ENCODE data around the gene TRIP4. TPM values are rescaled to one million over a fixed set of nuclear protein-coding genes. Genes with fewer than 3 reads are reported as not detected.
"Not testable (repeated sequence)": the region's sequence is repeated elsewhere in the genome, so short reads cannot be mapped to it uniquely, and the experiment has no call there.

The TRIP4 gene
- total RNA-seq, 1 experiment from 2014 or later, result 26.2 TPM

- DNase-seq, result no peak
- Mint-ChIP-seq H3K27me3 (ENCODE audit: insufficient read depth, unreplicated experiment) (no peaks in the 10 kb centered on the region), H3K9me3 (ENCODE audit: unreplicated experiment) (no peaks in the 10 kb centered on the region), H3K4me3 (ENCODE audit: unreplicated experiment) (peak overlapping the region; percentile 87), H3K36me3 (ENCODE audit: insufficient read depth, unreplicated experiment) (peaks cover 13% of the 10 kb centered on the region), H3K4me1 (ENCODE audit: low read depth, unreplicated experiment) (peaks cover 7% of the 10 kb centered on the region), H3K27ac (ENCODE audit: unreplicated experiment) (no peak overlapping the region)
- Histone ChIP-seq H3K36me3 (ENCODE audit: control insufficient read depth, insufficient read depth, low read length) (no peaks in the 10 kb centered on the region), H3K4me3 (ENCODE audit: low read depth, low read length) (no peak overlapping the region), H3K9me3 (no peaks in the 10 kb centered on the region), H3K27me3 (replicated peaks; ENCODE audit: control insufficient read depth, insufficient read depth, low read length) (no peaks in the 10 kb centered on the region), H3K4me1 (peaks cover 6% of the 10 kb centered on the region; the same call in 1 of the 2 replicates)
- intact Hi-C loops (cut with micrococcal nuclease; ENCODE audit: unreplicated experiment), result no loop called here
- TF ChIP-seq, protein P1, sequence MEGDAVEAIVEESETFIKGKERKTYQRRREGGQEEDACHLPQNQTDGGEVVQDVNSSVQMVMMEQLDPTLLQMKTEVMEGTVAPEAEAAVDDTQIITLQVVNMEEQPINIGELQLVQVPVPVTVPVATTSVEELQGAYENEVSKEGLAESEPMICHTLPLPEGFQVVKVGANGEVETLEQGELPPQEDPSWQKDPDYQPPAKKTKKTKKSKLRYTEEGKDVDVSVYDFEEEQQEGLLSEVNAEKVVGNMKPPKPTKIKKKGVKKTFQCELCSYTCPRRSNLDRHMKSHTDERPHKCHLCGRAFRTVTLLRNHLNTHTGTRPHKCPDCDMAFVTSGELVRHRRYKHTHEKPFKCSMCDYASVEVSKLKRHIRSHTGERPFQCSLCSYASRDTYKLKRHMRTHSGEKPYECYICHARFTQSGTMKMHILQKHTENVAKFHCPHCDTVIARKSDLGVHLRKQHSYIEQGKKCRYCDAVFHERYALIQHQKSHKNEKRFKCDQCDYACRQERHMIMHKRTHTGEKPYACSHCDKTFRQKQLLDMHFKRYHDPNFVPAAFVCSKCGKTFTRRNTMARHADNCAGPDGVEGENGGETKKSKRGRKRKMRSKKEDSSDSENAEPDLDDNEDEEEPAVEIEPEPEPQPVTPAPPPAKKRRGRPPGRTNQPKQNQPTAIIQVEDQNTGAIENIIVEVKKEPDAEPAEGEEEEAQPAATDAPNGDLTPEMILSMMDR (IDR thresholded peaks at IDR 0.05; ENCODE audit: insufficient read depth in 1 of 2, low read depth in 1 of 2, low read length in 1 of 2, severe bottlenecking in 1 of 2, unreplicated experiment in 1 of 2), result no peak
- BruUV-seq (replicated peaks), result no TSS peak
- CTCF ChIA-PET, result no interaction called here
- POLR2A ChIA-PET, result interaction anchor here (0.6 kb wide), 1 partner anchor 756 kb away, joined by 3 read pairs; no protein-coding TSS in a partner anchor
Observed at GRCh38 chr15:64389036-64389435, 1.4 kb downstream of the TRIP4 start.

DNA sequence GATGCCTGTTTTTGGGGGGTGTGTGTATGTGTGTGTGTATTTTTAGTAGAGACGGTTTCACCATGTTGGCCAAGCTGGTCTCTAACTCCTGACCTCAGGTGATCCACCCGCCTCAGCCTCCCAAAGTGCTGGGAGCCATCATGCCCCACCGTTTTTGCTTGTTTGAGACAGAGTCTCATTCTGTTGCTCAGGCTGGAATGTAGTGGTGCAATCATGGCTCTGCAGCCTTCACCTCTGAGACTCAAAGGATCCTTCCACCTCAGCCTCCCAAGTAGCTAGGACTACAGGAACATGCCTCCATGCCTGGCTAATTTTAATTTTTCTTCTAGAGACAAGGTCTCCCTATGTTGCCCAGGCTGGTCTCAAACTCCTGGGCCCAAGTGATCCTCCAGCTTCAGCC is 4.8 kb downstream of the TRIP4 start:
- POLR2A ChIA-PET, H3K4me1 ChIP-seq: not testable (repeated sequence)

GRCh38 chr15:64396789-64397188 is 9.2 kb downstream of the TRIP4 start:
- H3K9me3 Mint-ChIP-seq (ENCODE audit: unreplicated experiment), result no peaks in the 10 kb centered on the region
- H3K36me3 Mint-ChIP-seq (ENCODE audit: insufficient read depth, unreplicated experiment), result peaks cover 55% of the 10 kb centered on the region
- Histone ChIP-seq H3K4me1 (no peaks in the 10 kb centered on the region), H3K36me3 (ENCODE audit: control insufficient read depth, insufficient read depth, low read length) (no peaks in the 10 kb centered on the region; the same call in 1 of the 2 replicates), H3K4me3 (ENCODE audit: low read depth, low read length) (no peak overlapping the region), H3K9me3 (no peaks in the 10 kb centered on the region), H3K27me3 (replicated peaks; ENCODE audit: control insufficient read depth, insufficient read depth, low read length) (no peaks in the 10 kb centered on the region)
- H3K4me3 Mint-ChIP-seq (ENCODE audit: unreplicated experiment), result no peak overlapping the region
- no TSS peak for BruUV-seq (replicated peaks)
- H3K27me3 Mint-ChIP-seq (ENCODE audit: insufficient read depth, unreplicated experiment), result no peaks in the 10 kb centered on the region
- DNase-seq, result no peak
- ChIA-PET POLR2A (no interaction called here), CTCF (interaction anchor here (0.7 kb wide), 1 partner anchor 17 kb away, joined by 8 read pairs; no protein-coding TSS in a partner anchor)
- intact Hi-C loops (cut with micrococcal nuclease; ENCODE audit: unreplicated experiment), result no loop called here
- no peaks in the 10 kb centered on the region for H3K4me1 Mint-ChIP-seq (ENCODE audit: low read depth, unreplicated experiment)
- H3K27ac Mint-ChIP-seq (ENCODE audit: unreplicated experiment), result no peak overlapping the region
- TF ChIP-seq, protein P1 (IDR thresholded peaks at IDR 0.05; ENCODE audit: insufficient read depth in 1 of 2, low read depth in 1 of 2, low read length in 1 of 2, severe bottlenecking in 1 of 2, unreplicated experiment in 1 of 2), result no peak

More for the DNA sequence above, 4.8 kb downstream of the TRIP4 start:
- H3K27me3 ChIP-seq (replicated peaks; ENCODE audit: control insufficient read depth, insufficient read depth, low read length); H3K36me3 ChIP-seq (ENCODE audit: control insufficient read depth, insufficient read depth, low read length); H3K4me1 Mint-ChIP-seq (ENCODE audit: low read depth, unreplicated experiment); H3K27me3 Mint-ChIP-seq (ENCODE audit: insufficient read depth, unreplicated experiment); CTCF ChIA-PET; H3K4me3 ChIP-seq (ENCODE audit: low read depth, low read length); DNase-seq; intact Hi-C loops (cut with micrococcal nuclease; ENCODE audit: unreplicated experiment); H3K9me3 ChIP-seq; H3K9me3 Mint-ChIP-seq (ENCODE audit: unreplicated experiment); H3K4me3 Mint-ChIP-seq (ENCODE audit: unreplicated experiment); H3K27ac Mint-ChIP-seq (ENCODE audit: unreplicated experiment); BruUV-seq (replicated peaks): not testable (repeated sequence)
- peaks cover 38% of the 10 kb centered on the region for H3K36me3 Mint-ChIP-seq (ENCODE audit: insufficient read depth, unreplicated experiment)

DNA sequence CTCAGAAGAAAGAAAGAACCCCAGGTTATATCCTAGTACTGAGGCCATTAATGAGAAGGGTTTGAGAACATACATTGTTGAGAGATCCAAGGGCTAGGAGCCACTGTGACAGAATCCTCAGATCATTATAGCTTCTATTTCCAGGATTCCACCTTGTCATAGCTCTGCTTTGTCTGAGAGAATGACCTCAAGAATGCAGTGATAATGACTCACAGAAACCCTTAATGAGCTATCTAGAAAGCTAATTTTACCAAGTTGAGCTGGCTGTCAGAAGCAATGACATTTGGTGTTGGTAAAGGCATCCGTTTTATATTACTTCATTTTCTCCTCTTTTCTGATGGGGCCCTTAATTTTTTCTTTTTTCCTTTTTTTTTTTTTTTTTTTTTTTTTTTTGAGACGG is 10.9 kb downstream of the TRIP4 start:
- ChIA-PET CTCF (interaction anchor here (0.7 kb wide), 1 partner anchor 290 kb away, joined by 3 read pairs; no protein-coding TSS in a partner anchor), POLR2A (no interaction called here)
- TF ChIP-seq, protein P1 (IDR thresholded peaks at IDR 0.05; ENCODE audit: insufficient read depth in 1 of 2, low read depth in 1 of 2, low read length in 1 of 2, severe bottlenecking in 1 of 2, unreplicated experiment in 1 of 2), result no peak
- H3K4me1 Mint-ChIP-seq (ENCODE audit: low read depth, unreplicated experiment), result no peaks in the 10 kb centered on the region
- Histone ChIP-seq H3K4me3 (ENCODE audit: low read depth, low read length) (no peak overlapping the region), H3K4me1 (no peaks in the 10 kb centered on the region), H3K27me3 (replicated peaks; ENCODE audit: control insufficient read depth, insufficient read depth, low read length) (no peaks in the 10 kb centered on the region), H3K36me3 (ENCODE audit: control insufficient read depth, insufficient read depth, low read length) (no peaks in the 10 kb centered on the region; the same call in 1 of the 2 replicates), H3K9me3 (no peaks in the 10 kb centered on the region)
- no TSS peak for BruUV-seq (replicated peaks)
- DNase-seq, result no peak
- peaks cover 54% of the 10 kb centered on the region for H3K36me3 Mint-ChIP-seq (ENCODE audit: insufficient read depth, unreplicated experiment)
- no peak overlapping the region for H3K27ac Mint-ChIP-seq (ENCODE audit: unreplicated experiment)
- intact Hi-C loops (cut with micrococcal nuclease; ENCODE audit: unreplicated experiment), result no loop called here
- no peak overlapping the region for H3K4me3 Mint-ChIP-seq (ENCODE audit: unreplicated experiment)
- H3K27me3 Mint-ChIP-seq (ENCODE audit: insufficient read depth, unreplicated experiment), result no peaks in the 10 kb centered on the region
- H3K9me3 Mint-ChIP-seq (ENCODE audit: unreplicated experiment), result no peaks in the 10 kb centered on the region
